ENCODE data around the gene ERC2. TPM values are rescaled to one million over a fixed set of nuclear protein-coding genes. Genes with fewer than 3 reads are reported as not detected.

ERC2 gene
- total and polyA plus RNA-seq, 2 of the 8 experiments (the other 6 are each of a cell fraction or from before 2014, with no cell fraction given): 16.4 to 22.8 TPM

DNA sequence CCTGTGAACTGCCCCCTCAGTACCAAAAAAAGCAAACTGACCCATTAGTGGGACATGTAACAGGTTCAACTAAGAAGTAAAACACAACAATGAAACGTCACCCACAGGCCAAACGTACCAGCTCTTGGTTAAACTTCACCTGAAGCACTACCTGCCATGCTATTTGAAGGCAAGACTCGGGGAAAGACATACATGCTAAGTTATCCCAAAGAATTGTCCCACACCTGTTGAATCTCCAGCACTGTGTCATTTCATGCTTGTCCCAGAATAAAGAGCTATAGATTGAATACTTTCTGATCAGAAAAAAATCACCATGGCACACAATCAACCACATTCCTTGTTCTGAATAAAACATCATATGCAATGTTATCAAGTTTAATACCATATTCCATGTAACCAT is 785.8 kb downstream of the ERC2 start (continued):
- no peak for TF ChIP-seq CHD7 (IDR thresholded peaks at IDR 0.05; ENCODE audit: insufficient replicate concordance, low read length)
- no peak for TF ChIP-seq SUZ12 (IDR thresholded peaks at IDR 0.05; ENCODE audit: low read length)
- TF ChIP-seq RXRA (IDR thresholded peaks at IDR 0.05; ENCODE audit: insufficient read depth, low read depth, low read length): no peak
- no peak for TF ChIP-seq FOSL1 (IDR thresholded peaks at IDR 0.05; ENCODE audit: insufficient read depth, low read depth, low read length)
- TF ChIP-seq GABPA (IDR thresholded peaks at IDR 0.05; ENCODE audit: borderline replicate concordance, insufficient read depth, low read length): no peak
- no peak for TF ChIP-seq EZH2 (IDR thresholded peaks at IDR 0.05; ENCODE audit: low read depth, low read length, severe bottlenecking)
- no peak for TF ChIP-seq HDAC6 (IDR thresholded peaks at IDR 0.05; ENCODE audit: low read depth, low read length)
- no peak for TF ChIP-seq RFX5 (IDR thresholded peaks at IDR 0.05; ENCODE audit: borderline replicate concordance, low read depth, low read length)

Measured in H1 (cell line).